HS-27A (cell line): ENCODE data around the gene LRRC8D.

ENCODE experiments used
- DNase-seq: peaks from one replicate; pipeline ENCODE4 v3.0.0-alpha.2; 2012; ENCODE audit warnings: low read depth, missing footprints

Gene LRRC8D

DNA sequence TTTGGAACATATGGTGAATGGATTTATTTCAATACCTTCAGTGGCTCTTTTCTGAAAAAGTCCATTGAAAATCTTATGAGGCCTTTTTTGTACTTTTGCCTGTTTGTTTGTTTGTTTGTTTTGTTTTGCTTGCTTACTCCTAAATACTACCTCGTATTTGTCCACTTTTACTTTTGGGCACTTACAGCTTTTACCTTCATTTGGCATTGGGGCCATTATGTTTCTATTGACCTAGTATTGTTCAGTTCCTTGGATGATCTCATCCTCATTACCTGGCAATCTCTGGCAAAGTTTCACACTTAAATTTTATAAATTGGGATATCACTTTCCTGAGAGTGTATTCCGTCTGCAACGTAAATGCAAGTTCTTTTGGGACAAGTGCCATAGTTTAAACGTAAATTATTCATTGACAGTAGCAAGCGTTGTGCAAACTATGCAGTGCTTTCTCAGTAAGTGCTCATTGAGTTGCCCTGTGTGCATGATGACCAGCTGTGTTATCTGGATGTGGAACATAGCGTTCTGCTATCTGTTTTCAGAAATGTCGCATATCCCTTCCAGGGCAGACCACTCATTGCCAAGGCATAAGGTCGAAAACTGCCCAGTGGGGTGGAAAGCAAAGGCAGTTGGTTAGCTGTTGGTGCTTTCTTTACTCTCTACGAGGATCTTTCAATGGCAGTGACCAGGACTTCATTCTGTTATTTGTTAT lies 51.1 kb downstream of the LRRC8D start:
- no peak for DNase-seq

DNA sequence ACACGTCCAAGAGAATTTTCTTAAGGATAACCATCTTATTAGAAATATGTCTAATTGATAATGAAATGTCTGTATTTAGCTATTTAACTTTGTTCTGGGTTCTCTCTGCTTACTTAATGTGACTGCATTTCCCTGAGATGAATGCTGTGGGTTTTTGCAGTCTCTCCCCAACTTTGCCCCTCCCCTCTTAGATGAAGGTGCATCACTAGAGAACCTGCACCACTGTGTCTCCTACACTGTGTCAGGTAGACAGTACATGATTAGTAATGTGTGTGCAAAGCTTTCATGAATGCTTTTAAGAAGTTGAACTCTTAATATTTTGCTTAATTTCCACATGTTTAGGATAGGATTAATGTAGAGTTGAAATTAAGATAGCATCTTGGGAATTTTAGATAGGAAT lies 51.7 kb downstream of the LRRC8D start:
- no peak for DNase-seq

DNA sequence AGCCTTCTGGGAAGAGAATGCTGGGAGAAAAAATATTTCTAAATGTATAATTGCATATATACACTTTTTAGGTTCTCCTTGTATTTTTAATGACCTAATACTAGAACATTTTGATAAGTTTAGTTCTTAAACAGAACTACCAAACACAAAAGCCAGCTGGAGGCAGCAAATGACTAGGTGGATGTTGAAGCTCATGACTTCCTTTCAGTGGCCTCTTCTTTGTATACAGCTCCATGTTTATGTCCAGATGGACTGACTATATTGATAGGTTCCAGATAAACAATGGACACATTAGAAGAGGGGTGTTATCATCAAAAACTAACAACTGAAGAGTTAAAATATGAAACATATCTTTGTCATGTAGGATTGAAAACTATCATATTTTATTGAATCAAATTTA lies 52.5 kb downstream of the LRRC8D start:
- no peak for DNase-seq

DNA sequence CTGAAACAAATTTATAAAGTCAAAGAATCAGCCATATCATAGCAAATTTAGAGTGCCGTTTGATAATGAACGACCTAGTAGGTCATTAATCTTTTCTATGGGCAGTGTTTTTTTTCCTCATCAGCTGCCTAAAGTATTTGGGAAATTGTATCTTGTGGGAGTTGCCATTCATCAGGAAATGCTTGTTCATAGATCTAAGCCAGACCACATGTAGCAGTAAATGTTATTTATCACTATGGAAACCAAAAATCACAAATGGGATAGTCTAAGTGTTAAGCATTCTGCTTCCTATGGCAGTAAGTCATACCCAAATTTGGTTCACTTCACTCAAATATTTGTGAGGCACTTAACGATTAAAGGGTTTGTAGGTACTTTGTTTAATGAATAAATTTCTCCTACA lies 52.9 kb downstream of the LRRC8D start:
- DNase-seq, result no peak

DNA sequence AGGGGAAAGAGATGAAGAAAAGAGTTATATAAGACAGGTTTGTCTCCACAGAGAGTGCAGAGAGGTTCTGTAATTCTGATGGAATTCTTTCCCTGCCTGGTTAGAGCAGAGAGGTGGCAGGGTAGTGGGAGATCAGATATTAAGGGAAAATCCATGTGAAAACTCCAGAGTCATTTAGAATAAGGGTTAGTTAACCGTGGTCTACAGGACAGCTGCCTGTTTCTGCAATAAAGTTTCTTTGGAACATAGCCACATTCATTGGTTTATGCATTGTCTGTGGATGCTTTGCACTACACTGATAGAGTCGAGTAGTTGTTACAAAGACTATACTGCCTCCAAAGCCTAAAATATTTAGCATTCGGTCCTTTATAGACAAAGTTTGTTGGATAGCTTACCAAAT lies 55.6 kb downstream of the LRRC8D start:
- DNase-seq, result no peak

DNA sequence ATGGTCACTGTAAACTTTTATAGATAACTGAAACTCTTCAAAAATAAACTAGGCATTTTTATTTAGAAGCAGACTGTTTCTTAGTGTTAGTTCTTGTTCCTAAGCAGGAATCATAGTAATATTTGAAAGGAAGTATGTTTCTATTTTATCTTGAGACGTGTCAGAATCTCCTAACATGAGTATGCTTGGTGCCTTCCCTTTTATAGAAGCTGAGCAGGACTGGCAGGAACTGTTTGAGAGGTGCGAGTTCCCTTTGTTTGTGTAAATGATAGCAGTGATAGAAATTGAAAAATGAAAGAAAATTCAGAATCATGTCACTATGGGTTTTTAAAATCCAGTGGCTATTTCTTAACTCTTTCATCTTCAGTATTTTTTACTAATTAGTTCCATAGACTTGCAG lies 56.9 kb downstream of the LRRC8D start:
- no peak for DNase-seq

DNA sequence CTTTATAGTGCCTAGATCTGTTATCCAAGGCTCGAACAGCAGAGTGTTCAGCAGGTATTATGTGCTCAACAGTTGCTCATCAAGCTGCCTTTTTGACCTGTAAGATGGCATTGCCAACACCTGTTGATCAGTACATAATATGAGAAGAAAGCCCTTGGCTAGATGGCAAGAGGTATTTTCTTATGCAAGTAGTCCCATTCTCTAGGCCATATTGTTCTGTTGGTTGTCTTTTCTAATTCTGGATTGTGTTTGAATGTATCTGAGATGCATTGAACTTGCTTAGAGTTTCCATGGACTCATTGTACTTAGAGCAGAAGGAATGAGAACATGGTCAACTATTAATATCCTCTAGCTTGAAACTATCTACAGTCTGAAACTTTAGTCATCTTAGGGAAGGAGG lies 57.4 kb downstream of the LRRC8D start:
- no peak for DNase-seq

DNA sequence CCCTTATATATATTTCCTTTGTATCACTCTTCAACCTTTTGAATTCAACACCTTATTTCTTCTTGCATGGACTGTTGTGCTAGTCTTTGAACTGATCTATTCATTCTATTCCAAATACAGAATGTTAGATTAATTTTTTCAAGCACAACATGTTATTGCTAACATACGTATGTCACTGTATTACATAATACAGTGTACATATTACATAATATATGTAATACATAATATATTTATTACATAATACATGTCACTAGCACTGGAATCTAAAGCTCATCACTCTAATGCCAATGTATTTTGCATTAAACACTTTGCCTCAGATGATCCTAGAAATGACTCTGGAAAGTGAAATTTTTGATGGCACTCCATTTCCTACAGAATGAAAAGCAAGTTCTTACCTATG lies 59.8 kb downstream of the LRRC8D start:
- no peak for DNase-seq

DNA sequence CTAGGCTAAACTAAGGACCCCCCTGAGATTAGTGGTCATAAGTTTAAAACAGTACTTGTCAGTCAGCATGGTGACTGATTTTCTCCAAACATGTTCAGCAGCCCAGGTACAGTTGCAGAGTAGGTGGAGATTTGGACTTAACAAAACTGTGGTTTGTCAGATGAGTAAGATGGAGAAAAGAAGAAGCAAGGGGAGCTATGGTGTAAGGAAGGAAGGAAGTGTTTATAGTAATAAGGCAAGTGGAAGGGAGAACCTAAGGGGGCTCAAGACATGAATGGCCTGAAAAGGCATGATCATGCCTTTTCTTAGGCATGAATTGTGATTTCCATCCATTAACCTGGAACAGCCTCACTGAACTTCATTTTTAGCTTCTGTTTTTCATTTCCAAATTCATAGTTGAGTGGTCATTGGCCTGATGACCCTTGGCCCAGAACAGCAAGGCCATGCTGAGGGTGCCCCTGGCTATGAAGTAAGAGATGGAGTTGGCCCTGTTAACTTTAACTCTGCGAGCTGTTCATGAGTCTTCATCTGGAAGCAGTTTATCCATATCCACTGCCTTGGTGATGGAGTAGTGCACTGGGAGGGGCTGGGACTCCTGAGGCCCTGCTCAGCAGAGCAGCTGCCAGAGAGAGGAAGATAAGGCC lies 60.7 kb downstream of the LRRC8D start:
- DNase-seq, result no peak

DNA sequence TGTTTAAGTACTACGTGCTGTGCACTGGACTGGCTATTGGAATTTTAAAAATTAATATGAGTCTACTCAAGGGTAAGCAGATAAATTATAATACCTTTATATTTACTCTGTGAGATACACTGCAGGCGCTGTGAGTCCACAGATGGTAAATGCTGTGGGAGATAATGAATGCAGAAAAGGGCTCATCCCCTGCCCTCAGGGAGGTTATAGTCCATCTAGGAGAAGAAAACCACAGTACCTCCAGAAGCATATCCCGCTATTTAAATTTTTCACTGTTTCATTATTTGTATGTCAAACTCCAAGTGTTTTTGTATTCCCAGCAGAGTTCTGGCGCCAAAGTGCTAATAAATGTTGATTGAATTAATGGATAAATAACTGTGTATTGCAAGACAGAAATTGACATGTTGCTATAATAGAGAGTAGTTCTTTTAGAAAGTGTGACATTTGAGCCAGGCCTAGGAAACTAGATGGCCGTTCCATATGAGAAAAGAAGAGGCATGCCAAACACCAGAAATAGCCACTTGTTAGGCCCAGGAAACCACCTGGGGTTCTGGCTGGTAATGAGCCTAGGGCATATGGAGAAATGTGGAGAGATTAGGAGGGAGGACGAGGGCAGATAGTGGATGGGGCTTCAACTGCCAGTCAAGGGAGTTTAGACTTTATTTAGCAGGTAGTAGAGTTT lies 61.7 kb downstream of the LRRC8D start:
- no peak for DNase-seq

DNA sequence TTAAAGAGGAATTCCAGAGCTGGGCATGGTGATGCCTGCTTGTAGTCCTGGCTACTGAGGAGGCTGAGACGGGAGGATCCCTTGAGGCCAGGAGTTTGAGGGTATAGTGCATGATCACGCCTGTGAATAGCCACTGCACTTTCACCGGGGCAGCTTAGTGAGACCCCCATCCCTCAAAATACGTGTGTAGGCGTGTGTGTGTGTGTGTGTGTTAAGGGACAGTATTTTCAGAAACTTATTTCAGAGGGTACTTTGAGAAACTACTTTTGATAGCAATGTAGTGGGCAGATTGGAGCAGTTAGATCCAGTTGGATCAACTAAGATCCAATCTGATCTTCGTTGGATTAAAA lies 62.2 kb downstream of the LRRC8D start:
- DNase-seq, result no peak

DNA sequence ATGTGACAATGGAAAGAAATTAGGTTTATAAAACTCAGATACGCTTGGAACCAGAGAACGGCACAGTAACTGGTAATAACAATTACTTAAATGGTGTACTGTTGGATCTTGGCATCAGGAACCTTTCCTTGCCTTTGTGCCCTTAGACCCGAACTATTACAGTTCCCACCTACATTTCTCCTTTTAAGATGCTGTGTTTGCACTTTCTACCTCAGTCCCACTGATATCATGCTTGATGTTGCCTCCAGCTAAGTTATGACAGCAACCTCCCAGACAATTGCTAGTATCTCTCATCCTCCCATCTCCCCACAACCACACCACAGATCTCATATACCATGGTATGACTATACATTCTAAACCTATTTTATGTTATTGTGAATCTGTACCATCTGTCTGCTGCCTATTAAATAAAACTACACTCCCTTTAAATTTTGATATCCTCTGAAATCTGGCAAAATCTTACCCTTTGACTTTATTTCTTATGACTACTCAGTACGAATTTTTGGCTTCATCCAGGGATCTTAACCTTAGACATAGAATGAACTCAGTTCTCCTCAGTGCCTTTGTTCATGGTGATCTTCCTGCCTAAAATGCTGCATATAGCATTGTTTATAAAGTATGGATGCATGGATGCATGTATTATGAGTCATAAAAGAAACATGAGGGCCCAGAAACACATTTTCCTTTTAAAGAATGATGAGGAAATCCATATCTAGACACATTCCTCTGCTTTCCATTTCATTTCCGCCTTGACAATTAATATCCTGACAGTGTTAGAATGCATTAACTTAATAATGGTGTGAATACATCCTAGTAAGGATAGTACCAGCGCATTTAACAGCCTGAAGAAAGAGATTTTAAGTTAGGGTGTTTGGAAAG lies 64.1 kb downstream of the LRRC8D start:
- DNase-seq, result no peak

DNA sequence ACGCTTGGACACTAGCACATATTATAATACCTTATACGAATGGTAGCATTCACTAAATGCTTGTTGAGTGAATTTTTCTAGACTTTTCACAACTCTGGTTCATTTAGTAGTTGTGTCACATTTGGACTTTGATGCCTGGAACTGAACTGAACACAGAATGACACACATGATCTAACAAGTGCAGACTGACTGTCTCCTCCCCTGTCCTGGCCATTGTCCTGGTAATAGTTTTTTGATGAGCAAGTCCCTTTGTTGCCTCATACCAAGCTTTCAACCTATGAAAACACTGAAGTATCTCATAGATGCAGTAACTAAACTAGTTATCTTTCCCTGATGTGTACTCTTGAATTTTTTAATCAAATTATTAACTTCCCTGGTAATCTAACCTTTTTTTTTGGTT lies 66.4 kb downstream of the LRRC8D start:
- DNase-seq, result no peak

DNA sequence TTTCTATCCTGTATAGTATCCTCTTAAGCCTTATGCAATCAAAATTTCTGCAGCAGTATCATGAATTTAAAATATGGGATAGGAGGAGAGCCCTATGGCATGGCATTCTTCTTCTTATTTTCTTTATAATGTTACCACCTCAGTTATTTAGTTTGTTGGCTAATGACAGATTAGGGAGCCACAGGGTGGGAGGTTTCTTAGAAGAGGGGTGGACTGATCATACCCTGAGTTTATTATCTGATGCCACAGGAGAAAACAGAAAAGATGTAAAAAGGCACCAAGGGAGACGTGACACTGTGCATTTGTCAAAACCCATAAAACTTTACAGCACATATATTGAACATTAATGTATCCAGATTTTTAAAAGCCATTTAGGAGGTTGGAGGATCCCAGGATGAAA lies 66.9 kb downstream of the LRRC8D start:
- no peak for DNase-seq

DNA sequence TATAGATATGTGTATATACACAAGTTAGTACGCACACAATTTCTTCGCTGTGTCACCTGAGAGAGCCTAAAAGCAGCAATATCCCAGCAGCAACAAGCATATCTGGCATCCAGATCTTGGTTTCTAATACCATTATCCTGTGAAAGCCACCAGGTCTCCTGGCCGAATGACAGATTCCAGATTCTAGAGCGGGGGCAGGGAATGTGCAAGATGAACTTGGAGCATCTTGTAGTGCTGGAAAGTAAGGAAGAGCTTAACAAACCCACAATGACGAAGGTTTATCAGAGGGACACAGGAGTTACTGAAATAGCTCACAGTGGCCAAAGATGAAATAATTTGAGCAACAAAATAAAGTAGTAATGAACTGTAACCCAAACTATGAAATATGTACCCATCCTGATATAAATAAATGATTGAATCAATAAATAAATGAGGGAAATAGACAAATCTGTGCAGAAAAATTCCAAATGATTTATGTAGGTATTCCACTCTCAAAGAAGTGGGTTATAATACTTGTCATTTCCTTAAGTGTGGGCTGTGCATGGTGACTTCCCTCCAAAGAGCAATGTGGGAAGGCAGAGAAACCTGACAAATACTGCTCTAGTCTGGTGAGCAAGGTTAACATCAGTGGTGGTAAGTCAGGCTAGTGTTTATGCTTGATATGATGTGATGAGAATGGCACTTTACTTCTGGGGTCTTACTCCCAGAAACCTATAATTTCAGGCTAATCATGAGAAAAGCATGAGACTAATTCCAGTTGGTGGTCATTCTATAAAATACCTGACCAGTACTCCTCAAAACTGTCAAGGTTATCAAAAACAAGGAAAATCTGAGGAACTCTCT lies 67.9 kb downstream of the LRRC8D start:
- no peak for DNase-seq

DNA sequence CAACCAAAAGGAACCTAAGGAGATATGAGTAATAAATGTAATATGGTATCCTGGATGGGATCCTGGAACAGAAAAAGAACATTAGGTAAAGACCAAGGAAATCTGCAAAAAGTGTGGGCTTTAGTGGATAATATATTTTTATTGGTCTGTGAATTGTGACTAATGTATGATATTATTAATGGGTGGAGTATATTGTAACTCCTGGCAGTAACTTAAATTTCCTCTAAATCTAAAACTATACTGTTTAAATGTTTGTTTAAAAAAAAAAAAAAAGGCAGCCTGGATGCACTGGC lies 68.4 kb downstream of the LRRC8D start:
- no peak for DNase-seq

DNA sequence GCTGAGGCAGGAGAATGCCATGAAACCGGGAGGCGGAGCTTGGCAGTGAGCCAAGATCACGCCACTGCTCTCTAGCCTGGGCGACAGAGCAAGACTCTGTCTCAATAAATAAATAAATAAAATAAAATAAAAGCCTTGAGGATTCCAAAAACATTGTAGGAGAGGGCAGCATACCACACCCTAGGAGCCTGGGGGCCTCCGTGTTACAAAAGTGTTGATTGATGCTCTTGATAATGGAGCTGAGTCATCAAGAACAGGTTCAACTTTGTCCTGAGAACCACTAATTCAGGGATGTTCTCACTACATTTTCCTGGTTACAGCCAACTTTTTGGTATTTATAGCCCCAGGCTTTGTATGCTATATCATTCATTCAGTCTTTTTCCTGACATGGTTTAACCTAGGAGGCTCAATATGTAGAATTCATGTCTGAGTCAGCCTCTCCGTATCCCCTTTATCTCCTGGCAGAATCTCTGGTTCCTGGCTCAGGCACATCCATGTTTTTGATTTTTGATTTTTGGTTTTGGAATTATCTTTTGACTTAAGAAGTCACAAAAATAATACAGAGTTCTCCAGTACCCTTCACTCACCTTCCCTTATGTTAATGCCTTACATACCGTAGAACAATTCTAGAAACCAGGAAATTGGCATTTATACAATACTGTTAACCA lies 69.4 kb downstream of the LRRC8D start:
- peak; percentile 76 for DNase-seq

DNA sequence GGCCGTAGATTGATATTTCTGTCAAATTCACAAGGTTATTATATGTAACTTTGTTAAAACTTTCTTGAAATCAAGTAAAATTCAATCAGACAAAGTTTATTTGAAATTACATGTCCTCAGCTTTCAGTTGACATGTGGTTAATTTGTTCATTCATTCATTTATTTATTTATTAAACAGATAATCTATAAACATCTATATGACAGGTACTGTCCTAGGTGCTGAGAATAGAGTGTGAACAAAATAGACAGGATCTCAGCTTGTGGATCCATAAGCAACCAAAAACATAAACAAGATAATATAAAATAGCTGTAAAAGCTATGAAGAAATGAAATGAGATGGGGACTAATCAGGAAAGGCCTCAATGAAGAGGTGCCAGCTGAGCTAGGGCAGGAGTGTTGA lies 72.0 kb downstream of the LRRC8D start:
- DNase-seq, result no peak

DNA sequence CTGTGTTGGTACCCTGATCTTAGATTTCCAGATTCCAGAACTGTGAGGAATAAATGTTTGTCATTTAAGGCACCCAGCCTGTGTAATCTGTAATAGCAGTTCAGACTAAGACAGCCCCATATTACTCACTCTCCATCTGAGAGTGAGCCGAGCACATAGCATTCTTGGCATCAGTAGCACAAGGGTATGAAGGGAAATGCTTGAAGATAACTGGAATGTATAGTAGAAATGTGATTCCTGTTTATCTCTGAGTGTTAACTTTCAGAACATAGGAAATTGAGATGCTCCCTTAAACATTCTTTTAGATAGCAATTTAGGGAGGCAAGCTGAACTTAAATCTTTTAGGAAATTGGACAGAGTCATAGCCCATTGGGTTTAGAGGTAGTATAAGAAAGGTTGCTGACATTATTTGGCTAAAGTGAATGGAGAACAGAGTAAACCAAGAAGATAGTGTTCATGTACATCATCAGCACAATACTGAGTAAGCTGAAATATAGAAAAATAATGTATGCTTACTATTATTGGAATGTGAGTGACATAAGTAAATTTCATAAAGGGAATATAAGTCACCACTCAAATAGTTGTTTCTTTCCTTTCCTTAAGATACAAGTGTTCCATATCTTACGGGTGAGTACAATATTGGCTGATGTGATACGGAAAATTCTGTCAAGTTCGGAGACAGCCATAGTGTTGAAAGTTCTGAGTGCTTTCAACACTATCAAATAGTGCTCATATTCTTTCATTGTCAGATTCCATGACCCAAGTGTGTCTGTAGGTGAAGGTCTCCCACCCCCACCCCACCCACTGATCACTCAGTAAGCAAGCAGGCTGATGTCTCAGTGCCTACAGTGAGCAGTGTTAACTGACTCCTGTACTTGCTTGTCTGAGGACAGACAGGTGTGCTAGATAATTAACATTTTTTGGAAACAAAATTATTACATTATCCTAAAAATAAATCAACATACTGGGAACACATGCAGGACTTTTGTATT lies 73.7 kb downstream of the LRRC8D start:
- DNase-seq, result peak; percentile 95
